Measurements from ENCODE around the gene OSBPL2.

The OSBPL2 gene

GRCh38 chr20:62219992-62220665 is 18.2 kb upstream of the OSBPL2 start, which contains the start of gene HRH3:
HRH3 (minus strand) TSS chr20:62220278; CDS start chr20:62219970, 308 bp downstream.
- H3K27ac ChIP-seq: no peak within 1 kb of the TSS
- POLR2A ChIA-PET (ENCODE audit: low non-redundant PET): interaction anchor here (0.6 kb wide), 1 partner anchor 154 kb away, joined by 4 read pairs; no protein-coding TSS in a partner anchor
- CTCF ChIA-PET: no interaction called here
- peak; percentile 84 for DNase-seq (ENCODE audit: low spot score)
- TF ChIP-seq, protein P1, sequence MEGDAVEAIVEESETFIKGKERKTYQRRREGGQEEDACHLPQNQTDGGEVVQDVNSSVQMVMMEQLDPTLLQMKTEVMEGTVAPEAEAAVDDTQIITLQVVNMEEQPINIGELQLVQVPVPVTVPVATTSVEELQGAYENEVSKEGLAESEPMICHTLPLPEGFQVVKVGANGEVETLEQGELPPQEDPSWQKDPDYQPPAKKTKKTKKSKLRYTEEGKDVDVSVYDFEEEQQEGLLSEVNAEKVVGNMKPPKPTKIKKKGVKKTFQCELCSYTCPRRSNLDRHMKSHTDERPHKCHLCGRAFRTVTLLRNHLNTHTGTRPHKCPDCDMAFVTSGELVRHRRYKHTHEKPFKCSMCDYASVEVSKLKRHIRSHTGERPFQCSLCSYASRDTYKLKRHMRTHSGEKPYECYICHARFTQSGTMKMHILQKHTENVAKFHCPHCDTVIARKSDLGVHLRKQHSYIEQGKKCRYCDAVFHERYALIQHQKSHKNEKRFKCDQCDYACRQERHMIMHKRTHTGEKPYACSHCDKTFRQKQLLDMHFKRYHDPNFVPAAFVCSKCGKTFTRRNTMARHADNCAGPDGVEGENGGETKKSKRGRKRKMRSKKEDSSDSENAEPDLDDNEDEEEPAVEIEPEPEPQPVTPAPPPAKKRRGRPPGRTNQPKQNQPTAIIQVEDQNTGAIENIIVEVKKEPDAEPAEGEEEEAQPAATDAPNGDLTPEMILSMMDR (conservative IDR thresholded peaks at IDR 0.05; ENCODE audit: low read depth): no peak

GRCh38 chr20:62220666-62221568 is 17.4 kb upstream of the OSBPL2 start:
- CTCF ChIA-PET: interaction anchor here (0.7 to 0.8 kb wide), 2 partner anchors 13 to 93 kb away, joined by 3 read pairs; no protein-coding TSS in a partner anchor
- POLR2A ChIA-PET (ENCODE audit: low non-redundant PET): interaction anchor here (0.6 kb wide), 1 partner anchor 155 kb away, joined by 4 read pairs; no protein-coding TSS in a partner anchor
- TF ChIP-seq, protein P1 (conservative IDR thresholded peaks at IDR 0.05; ENCODE audit: low read depth): no peak
- no peak overlapping the region for H3K27ac ChIP-seq
- no peak for DNase-seq (ENCODE audit: low spot score)

DNA sequence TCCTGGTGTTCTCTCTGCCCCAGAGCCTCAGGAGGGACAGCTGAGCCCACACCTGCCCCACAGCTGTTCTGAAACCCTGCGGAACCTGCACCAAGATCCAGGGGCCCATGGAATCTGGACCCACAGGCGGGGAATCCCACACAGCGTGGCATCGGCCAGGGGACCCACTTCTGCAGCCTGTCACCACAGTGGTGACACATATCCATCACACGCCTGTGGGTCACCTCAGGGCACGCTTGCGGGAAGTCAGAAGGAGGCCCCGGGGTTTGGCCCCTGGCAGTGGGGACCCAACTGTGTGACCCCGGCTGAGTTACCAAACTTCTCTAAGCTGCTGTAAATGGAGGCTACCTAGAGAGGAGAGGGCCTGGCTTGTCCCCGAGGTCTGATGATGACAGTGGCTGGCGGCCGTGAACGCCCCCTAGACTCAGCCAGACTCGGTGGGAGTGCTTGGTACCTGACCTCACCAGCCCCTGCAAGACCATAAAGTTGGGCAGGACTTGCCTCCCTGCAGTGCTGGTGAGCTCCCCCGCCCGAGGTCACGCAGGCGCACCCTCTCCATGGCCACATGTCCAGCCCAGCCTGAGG is 16.0 kb upstream of the OSBPL2 start:
- POLR2A ChIA-PET (ENCODE audit: low non-redundant PET): no interaction called here
- CTCF ChIA-PET: interaction anchor here (0.7 kb wide), 1 partner anchor 13 kb away, joined by 4 read pairs; no protein-coding TSS in a partner anchor
- TF ChIP-seq, protein P1 (conservative IDR thresholded peaks at IDR 0.05; ENCODE audit: low read depth): no peak

GRCh38 chr20:62222972-62223371 is 15.3 kb upstream of the OSBPL2 start:
- CTCF ChIA-PET: interaction anchor here (0.6 kb wide), 1 partner anchor 21 kb away, joined by 3 read pairs; no protein-coding TSS in a partner anchor
- no peak for DNase-seq (ENCODE audit: low spot score)
- TF ChIP-seq, protein P1 (conservative IDR thresholded peaks at IDR 0.05; ENCODE audit: low read depth): no peak
- POLR2A ChIA-PET (ENCODE audit: low non-redundant PET): no interaction called here
- no peak overlapping the region for H3K27ac ChIP-seq

More for the DNA sequence above, 16.0 kb upstream of the OSBPL2 start:
- H3K27ac ChIP-seq: no peak overlapping the region
- no peak for DNase-seq (ENCODE audit: low spot score)

GRCh38 chr20:62223571-62223970 is 14.8 kb upstream of the OSBPL2 start:
- no peak for DNase-seq (ENCODE audit: low spot score)
- TF ChIP-seq, protein P1 (conservative IDR thresholded peaks at IDR 0.05; ENCODE audit: low read depth): no peak
- ChIA-PET POLR2A (ENCODE audit: low non-redundant PET) (interaction anchor here (0.6 kb wide), 1 partner anchor 13 kb away, joined by 3 read pairs; no protein-coding TSS in a partner anchor), CTCF (interaction anchor here (0.6 kb wide), 1 partner anchor 20 kb away, joined by 3 read pairs; no protein-coding TSS in a partner anchor)
- H3K27ac ChIP-seq: no peak overlapping the region
